ENCODE results near the gene CYP2C19. TPM values are rescaled to one million over a fixed set of nuclear protein-coding genes. Genes with fewer than 3 reads are reported as not detected.

Gene CYP2C19
- total RNA-seq, 4 donors from 2014 or later, result 0.30 to 1.9 (median 1.0) TPM

GRCh38 chr10:94850766-94851165, 88.3 kb downstream of the CYP2C19 start:
- H3K4me3 ChIP-seq, result no peak overlapping the region
- H3K9me3 ChIP-seq, result no peaks in the 10 kb centered on the region
- TF ChIP-seq POLR2AphosphoS5 (IDR thresholded peaks at IDR 0.05) (no peak), EP300 (IDR thresholded peaks at IDR 0.05) (no peak), POLR2A (IDR thresholded peaks at IDR 0.05) (no peak)
- TF ChIP-seq, protein P1, sequence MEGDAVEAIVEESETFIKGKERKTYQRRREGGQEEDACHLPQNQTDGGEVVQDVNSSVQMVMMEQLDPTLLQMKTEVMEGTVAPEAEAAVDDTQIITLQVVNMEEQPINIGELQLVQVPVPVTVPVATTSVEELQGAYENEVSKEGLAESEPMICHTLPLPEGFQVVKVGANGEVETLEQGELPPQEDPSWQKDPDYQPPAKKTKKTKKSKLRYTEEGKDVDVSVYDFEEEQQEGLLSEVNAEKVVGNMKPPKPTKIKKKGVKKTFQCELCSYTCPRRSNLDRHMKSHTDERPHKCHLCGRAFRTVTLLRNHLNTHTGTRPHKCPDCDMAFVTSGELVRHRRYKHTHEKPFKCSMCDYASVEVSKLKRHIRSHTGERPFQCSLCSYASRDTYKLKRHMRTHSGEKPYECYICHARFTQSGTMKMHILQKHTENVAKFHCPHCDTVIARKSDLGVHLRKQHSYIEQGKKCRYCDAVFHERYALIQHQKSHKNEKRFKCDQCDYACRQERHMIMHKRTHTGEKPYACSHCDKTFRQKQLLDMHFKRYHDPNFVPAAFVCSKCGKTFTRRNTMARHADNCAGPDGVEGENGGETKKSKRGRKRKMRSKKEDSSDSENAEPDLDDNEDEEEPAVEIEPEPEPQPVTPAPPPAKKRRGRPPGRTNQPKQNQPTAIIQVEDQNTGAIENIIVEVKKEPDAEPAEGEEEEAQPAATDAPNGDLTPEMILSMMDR (IDR thresholded peaks at IDR 0.05), result no peak
- 21% methylated on average over 1 of the region's 1 CpG for WGBS
- H3K27ac ChIP-seq, result no peak overlapping the region
- DNase-seq (ENCODE audit: low spot score in 2 of 2), result no peak
- no peaks in the 10 kb centered on the region for H3K36me3 ChIP-seq
- no peaks in the 10 kb centered on the region for H3K4me1 ChIP-seq
- H3K27me3 ChIP-seq, result no peaks in the 10 kb centered on the region

DNA sequence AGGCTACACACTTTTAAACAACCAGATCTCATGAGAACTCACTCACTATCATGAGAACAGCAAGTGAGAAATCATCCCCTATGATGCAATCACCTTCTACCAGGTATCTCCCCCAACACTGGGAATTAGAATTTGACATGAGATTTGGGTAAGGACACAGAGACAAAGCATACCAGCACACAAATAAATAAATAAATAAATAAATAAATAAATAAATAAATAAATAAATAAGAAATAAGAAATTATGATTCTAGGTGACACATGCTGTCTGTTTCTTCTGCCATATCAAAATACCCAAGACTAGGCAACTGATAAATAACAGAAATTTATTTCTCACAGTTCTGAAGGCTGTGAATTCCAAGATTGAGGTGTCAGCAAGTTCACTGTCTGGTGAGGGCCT, 88.8 kb downstream of the CYP2C19 start:
- Histone ChIP-seq H3K27me3 (no peaks in the 10 kb centered on the region), H3K36me3 (no peaks in the 10 kb centered on the region), H3K9me3 (no peaks in the 10 kb centered on the region), H3K4me1 (no peaks in the 10 kb centered on the region), H3K4me3 (no peak overlapping the region), H3K27ac (no peak overlapping the region)
- DNase-seq (ENCODE audit: low spot score in 2 of 2), result no peak
- TF ChIP-seq POLR2AphosphoS5 (IDR thresholded peaks at IDR 0.05), result no peak
- no peak for TF ChIP-seq POLR2A (IDR thresholded peaks at IDR 0.05)
- no peak for TF ChIP-seq EP300 (IDR thresholded peaks at IDR 0.05)
- TF ChIP-seq, protein P1 (IDR thresholded peaks at IDR 0.05), result no peak

DNA sequence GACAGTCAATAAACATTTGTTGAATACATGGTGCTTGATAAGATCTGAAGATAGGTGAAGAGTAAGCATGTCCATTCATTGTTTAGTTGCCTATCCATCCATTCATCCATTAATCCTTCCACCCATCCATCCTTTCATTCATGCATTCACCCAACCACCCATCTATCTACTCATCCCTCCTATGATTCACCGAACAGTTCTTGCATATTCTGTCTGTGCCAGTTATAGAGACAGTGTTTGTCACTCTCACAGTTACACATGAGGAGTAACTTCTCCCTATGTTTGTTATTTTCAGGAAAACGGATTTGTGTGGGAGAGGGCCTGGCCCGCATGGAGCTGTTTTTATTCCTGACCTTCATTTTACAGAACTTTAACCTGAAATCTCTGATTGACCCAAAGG, 90.0 kb downstream of the CYP2C19 start:
- Histone ChIP-seq H3K36me3 (no peaks in the 10 kb centered on the region), H3K27ac (no peak overlapping the region), H3K9me3 (no peaks in the 10 kb centered on the region), H3K4me3 (no peak overlapping the region), H3K27me3 (no peaks in the 10 kb centered on the region), H3K4me1 (no peaks in the 10 kb centered on the region)
- 82% methylated on average over 3 of the region's 3 CpGs for WGBS
- TF ChIP-seq, protein P1 (IDR thresholded peaks at IDR 0.05), result no peak
- DNase-seq (ENCODE audit: low spot score in 2 of 2), result no peak

- 41% methylated on average over 1 of the region's 1 CpG for WGBS
- DNase-seq (ENCODE audit: low spot score in 2 of 2), result no peak
- H3K4me1 ChIP-seq, result no peaks in the 10 kb centered on the region
- H3K36me3 ChIP-seq, result no peaks in the 10 kb centered on the region
- no peaks in the 10 kb centered on the region for H3K27me3 ChIP-seq
- H3K9me3 ChIP-seq, result no peaks in the 10 kb centered on the region
- H3K4me3 ChIP-seq, result no peak overlapping the region
- TF ChIP-seq POLR2A (IDR thresholded peaks at IDR 0.05), result no peak
- no peak for TF ChIP-seq POLR2AphosphoS5 (IDR thresholded peaks at IDR 0.05)
- TF ChIP-seq, protein P1 (IDR thresholded peaks at IDR 0.05), result no peak
- no peak for TF ChIP-seq EP300 (IDR thresholded peaks at IDR 0.05)
- H3K27ac ChIP-seq, result no peak overlapping the region
These were observed 90.6 kb downstream of the CYP2C19 start for GRCh38 chr10:94853065-94853464.

DNA sequence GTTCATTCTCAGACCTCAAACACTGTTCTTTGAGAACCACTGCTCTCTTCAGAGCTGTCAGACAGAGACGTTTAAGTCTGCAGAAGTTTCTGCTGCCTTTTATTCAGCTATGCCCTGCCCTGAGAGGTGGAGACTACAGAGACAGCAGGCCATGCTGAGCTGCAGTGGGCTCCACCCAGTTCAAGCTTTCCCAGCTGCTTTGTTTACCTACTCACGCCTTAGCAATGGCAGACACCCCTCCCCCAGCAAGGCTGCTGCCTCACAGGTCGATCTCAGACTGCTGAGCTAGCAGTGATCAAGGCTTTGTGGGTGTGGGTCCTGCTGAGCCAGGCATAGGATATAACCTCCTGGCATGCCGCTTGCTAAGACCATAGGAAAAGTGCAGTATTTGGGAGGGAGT, 95.5 kb downstream of the CYP2C19 start:
- H3K27me3 ChIP-seq, result no peaks in the 10 kb centered on the region
- H3K36me3 ChIP-seq, result no peaks in the 10 kb centered on the region
- no peak for TF ChIP-seq EP300 (IDR thresholded peaks at IDR 0.05)
- no peak for TF ChIP-seq POLR2AphosphoS5 (IDR thresholded peaks at IDR 0.05)
- TF ChIP-seq POLR2A (IDR thresholded peaks at IDR 0.05), result no peak
- TF ChIP-seq, protein P1 (IDR thresholded peaks at IDR 0.05), result no peak
- H3K9me3 ChIP-seq, result no peaks in the 10 kb centered on the region
- WGBS, result 54% methylated on average over 3 of the region's 4 CpGs
- DNase-seq (ENCODE audit: low spot score in 2 of 2), result no peak
- H3K4me1 ChIP-seq, result no peaks in the 10 kb centered on the region
- H3K4me3 ChIP-seq, result no peak overlapping the region
- H3K27ac ChIP-seq, result no peak overlapping the region
